Measurements from ENCODE around the gene STOX1. TPM values are rescaled to one million over a fixed set of nuclear protein-coding genes. Genes with fewer than 3 reads are reported as not detected.
"Not testable (repeated sequence)": the region's sequence is repeated elsewhere in the genome, so short reads cannot be mapped to it uniquely, and the experiment has no call there.

The STOX1 gene
- total and polyA plus RNA-seq, 7 donors, result 0.14 to 2.4 (median 0.57) TPM

- DNase-seq, result no peak
- ATAC-seq, result no peak
- H3K36me3 ChIP-seq (ENCODE audit: insufficient read depth in 1 of 2, low read depth in 1 of 2), result peaks cover 7 to 86% of the 10 kb centered on the region in 2 donors
- intact Hi-C loops (cut with DNase I), result no loop called here
- H3K27ac ChIP-seq, result no peak overlapping the region
- no peak overlapping the region for H3K4me3 ChIP-seq
- no peaks in the 10 kb centered on the region for H3K27me3 ChIP-seq (ENCODE audit: insufficient read depth in 3 of 3, low read length in 2 of 3)
- H3K4me1 ChIP-seq, result no peaks in the 10 kb centered on the region
- no peaks in the 10 kb centered on the region for H3K9me3 ChIP-seq
- TF ChIP-seq, protein P1, sequence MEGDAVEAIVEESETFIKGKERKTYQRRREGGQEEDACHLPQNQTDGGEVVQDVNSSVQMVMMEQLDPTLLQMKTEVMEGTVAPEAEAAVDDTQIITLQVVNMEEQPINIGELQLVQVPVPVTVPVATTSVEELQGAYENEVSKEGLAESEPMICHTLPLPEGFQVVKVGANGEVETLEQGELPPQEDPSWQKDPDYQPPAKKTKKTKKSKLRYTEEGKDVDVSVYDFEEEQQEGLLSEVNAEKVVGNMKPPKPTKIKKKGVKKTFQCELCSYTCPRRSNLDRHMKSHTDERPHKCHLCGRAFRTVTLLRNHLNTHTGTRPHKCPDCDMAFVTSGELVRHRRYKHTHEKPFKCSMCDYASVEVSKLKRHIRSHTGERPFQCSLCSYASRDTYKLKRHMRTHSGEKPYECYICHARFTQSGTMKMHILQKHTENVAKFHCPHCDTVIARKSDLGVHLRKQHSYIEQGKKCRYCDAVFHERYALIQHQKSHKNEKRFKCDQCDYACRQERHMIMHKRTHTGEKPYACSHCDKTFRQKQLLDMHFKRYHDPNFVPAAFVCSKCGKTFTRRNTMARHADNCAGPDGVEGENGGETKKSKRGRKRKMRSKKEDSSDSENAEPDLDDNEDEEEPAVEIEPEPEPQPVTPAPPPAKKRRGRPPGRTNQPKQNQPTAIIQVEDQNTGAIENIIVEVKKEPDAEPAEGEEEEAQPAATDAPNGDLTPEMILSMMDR (IDR thresholded peaks at IDR 0.05), result no peak
Measured at GRCh38 chr10:68934994-68935393, 107.7 kb downstream of the STOX1 start.

DNA sequence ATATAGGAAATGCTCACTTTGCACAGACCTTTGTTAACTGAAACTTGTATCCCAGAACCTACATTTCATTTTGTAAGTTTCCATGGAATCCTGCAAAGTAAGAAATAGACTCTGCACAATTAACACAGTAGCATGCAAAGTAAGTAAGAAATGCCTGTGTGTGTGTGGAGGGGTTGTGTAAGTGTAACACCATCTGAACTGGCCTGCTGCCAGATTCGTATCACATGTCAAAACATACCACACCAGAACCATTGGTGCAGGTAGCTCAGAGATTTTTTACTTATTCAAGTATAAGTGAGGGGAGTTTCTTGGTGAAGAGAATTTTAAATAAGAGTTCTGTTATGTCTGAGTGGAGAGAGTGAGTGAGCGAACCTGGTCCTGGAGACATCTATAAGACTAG, 110.8 kb downstream of the STOX1 start:
- WGBS, 3 donors, result 56 to 63% (median 60%) methylated on average over 2 of the region's 2 CpGs
- no peaks in the 10 kb centered on the region for H3K9me3 ChIP-seq
- no peak overlapping the region for H3K4me3 ChIP-seq
- peak in 2 of 4 donors; percentile 53 to 65 for ATAC-seq
- no peaks in the 10 kb centered on the region for H3K27me3 ChIP-seq (ENCODE audit: insufficient read depth in 3 of 3, low read length in 2 of 3)
- no peak overlapping the region for H3K27ac ChIP-seq
- no peak for DNase-seq
- peaks cover 6% of the 10 kb centered on the region for H3K4me1 ChIP-seq
- H3K36me3 ChIP-seq (ENCODE audit: insufficient read depth in 1 of 2, low read depth in 1 of 2), result peaks cover 10 to 90% of the 10 kb centered on the region in 2 donors
- TF ChIP-seq, protein P1 (IDR thresholded peaks at IDR 0.05), result no peak
- intact Hi-C loops (cut with DNase I), result no loop called here

DNA sequence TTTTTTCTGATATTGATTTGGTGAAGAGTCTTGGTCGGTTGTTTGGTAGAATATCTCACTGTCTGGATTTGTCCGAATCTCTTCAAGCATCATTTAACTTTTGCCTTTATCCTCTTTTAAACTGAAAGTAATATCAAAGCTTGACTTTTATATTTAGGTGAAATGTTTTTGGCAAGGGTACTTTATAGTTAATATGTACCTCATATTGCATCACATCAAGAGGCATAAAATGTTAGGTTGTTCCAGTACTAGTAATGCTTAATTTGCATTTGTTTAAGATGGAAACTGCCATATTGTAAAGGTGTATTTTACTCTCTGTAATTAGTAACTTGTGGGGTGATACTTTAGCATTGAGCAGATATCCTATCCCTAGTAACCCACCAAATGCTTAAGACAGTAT, 111.6 kb downstream of the STOX1 start:
- Histone ChIP-seq H3K27me3 (ENCODE audit: insufficient read depth in 3 of 3, low read length in 2 of 3) (no peaks in the 10 kb centered on the region), H3K36me3 (ENCODE audit: insufficient read depth in 1 of 2, low read depth in 1 of 2) (peaks cover 10 to 92% of the 10 kb centered on the region in 2 donors), H3K27ac (no peak overlapping the region), H3K4me3 (no peak overlapping the region), H3K4me1 (peaks cover 6% of the 10 kb centered on the region), H3K9me3 (no peaks in the 10 kb centered on the region)
- 89 to 92% (median 89%) methylated on average over 2 of the region's 2 CpGs for WGBS, 3 donors
- DNase-seq (no peak), ATAC-seq (no peak)
- intact Hi-C loops (cut with DNase I), result no loop called here
- TF ChIP-seq, protein P1 (IDR thresholded peaks at IDR 0.05), result no peak

GRCh38 chr10:68940917-68941316, 113.6 kb downstream of the STOX1 start:
- intact Hi-C loops (cut with DNase I); H3K27ac ChIP-seq; DNase-seq; H3K9me3 ChIP-seq; H3K27me3 ChIP-seq (ENCODE audit: insufficient read depth in 3 of 3, low read length in 2 of 3); H3K4me1 ChIP-seq; ATAC-seq; H3K4me3 ChIP-seq: not testable (repeated sequence)
- peaks cover 13 to 92% of the 10 kb centered on the region in 2 donors for H3K36me3 ChIP-seq (ENCODE audit: insufficient read depth in 1 of 2, low read depth in 1 of 2)

Other genes starting within 250 kb of the STOX1 start
- gene CCAR1, start 106.3 kb upstream of the STOX1 start, total RNA-seq, result 10 to 100 TPM; 24.1 to 52.8 (median 34.0) TPM
- gene CCAR1, start 106.3 kb upstream of the STOX1 start, polyA plus RNA-seq, result 10 to 100 TPM; 22.1 to 44.6 (median 26.7) TPM
- gene DDX50, start 73.8 kb downstream of the STOX1 start, total RNA-seq, result 10 to 100 TPM; 19.7 to 24.7 (median 22.7) TPM
- 10 to 100 TPM; 18.6 to 27.5 (median 20.2) TPM for gene DDX50, start 73.8 kb downstream of the STOX1 start, polyA plus RNA-seq
- gene DDX21, start 128.6 kb downstream of the STOX1 start, total RNA-seq, result 100 to 1,000 TPM in 1 of 4 donors, 10 to 100 TPM in 3; 30.8 to 120 (median 85.4) TPM
- gene DDX21, start 128.6 kb downstream of the STOX1 start, polyA plus RNA-seq, result 10 to 100 TPM; 31.6 to 90.6 (median 54.5) TPM
- gene KIFBP, start 161.3 kb downstream of the STOX1 start, total RNA-seq, result 10 to 100 TPM; 23.2 to 36.9 (median 32.1) TPM
- 10 to 100 TPM in 2 of 3 donors, 1 to 10 TPM in 1; 7.9 to 24.0 (median 17.9) TPM for gene KIFBP, start 161.3 kb downstream of the STOX1 start, polyA plus RNA-seq